NOMO-1 treated with dmso at 0.1 percent for 144 hours (cell line): ENCODE measurements around the gene PRPSAP1.

Source experiments
- DNase-seq: peaks from one replicate; lab custom pipeline; 2025; ENCODE audit not compliant: unreplicated experiment; lab: John Stamatoyannopoulos, UW

PRPSAP1 gene

GRCh38 chr17:76278952-76279741, 74.6 kb downstream of the PRPSAP1 start:
- peak; percentile 36 for DNase-seq

- DNase-seq, result no peak
These were observed 75.3 kb downstream of the PRPSAP1 start for GRCh38 chr17:76278268-76278908.

GRCh38 chr17:76277300-76278267, 76.1 kb downstream of the PRPSAP1 start:
- DNase-seq, result no peak

GRCh38 chr17:76276461-76277299, 77.0 kb downstream of the PRPSAP1 start:
- no peak for DNase-seq

GRCh38 chr17:76276069-76276431, 77.7 kb downstream of the PRPSAP1 start:
- no peak for DNase-seq

GRCh38 chr17:76275382-76276068, 78.2 kb downstream of the PRPSAP1 start:
- DNase-seq, result no peak

GRCh38 chr17:76274112-76274956, 79.4 kb downstream of the PRPSAP1 start:
- DNase-seq, result no peak

- no peak for DNase-seq
These were observed 80.1 kb downstream of the PRPSAP1 start for GRCh38 chr17:76273445-76274111.

- DNase-seq, result no peak
These were observed 80.9 kb downstream of the PRPSAP1 start for GRCh38 chr17:76272541-76273444.

- no peak for DNase-seq
These were observed 81.8 kb downstream of the PRPSAP1 start for GRCh38 chr17:76271669-76272540.

GRCh38 chr17:76270770-76271668, 82.7 kb downstream of the PRPSAP1 start:
- no peak for DNase-seq

GRCh38 chr17:76270127-76270592, 83.6 kb downstream of the PRPSAP1 start:
- DNase-seq, result no peak

GRCh38 chr17:76268991-76269981, 84.4 kb downstream of the PRPSAP1 start:
- no peak for DNase-seq
